IMR-90 (cell line): Measurements from ENCODE around the gene ATP6V1F. TPM values are rescaled to one million over a fixed set of nuclear protein-coding genes. Genes with fewer than 3 reads are reported as not detected.

Source experiments
- ATAC-seq: fragments of 200-7000 bp; cut with Tn5 transposase; 2 replicates; pipeline ENCODE4 v1.9.1; 2020; ENCODE audit warnings: low read depth, mild to moderate bottlenecking, moderate library complexity
- BruUV-seq: library from RNA; stranded (reverse); fragments of 400-500 nt; replicated peaks from 2 replicates; lab custom pipeline; 2021; lab: Mats Ljungman, UMichigan
- CTCF ChIA-PET: fragments of 300-600 bp; formaldehyde crosslinking; extraction: SDS; loops from one replicate; lab custom pipeline; 2021; ENCODE audit warnings: antibody characterized with exemption; lab: Yijun Ruan, JAX
- POLR2A ChIA-PET: fragments of 300-600 bp; sonication (Branson Sonifier 250); formaldehyde crosslinking; loops from one replicate; lab custom pipeline; 2022; ENCODE audit warnings: antibody characterized with exemption; ENCODE audit not compliant: unreplicated experiment; lab: Charles Lee
- DNase-seq: peaks from one replicate; pipeline ENCODE4 v3.0.0; 2013
- H2AFZ ChIP-seq: replicated peaks from 2 replicates; pipeline ENCODE3; 2013; ENCODE audit warnings: low read length, mild to moderate bottlenecking; ENCODE audit not compliant: poor library complexity
- H2AK5ac ChIP-seq: 2 replicates; pipeline ENCODE4 v1.6.1; 2013; ENCODE audit warnings: low read depth, low read length, inconsistent platforms
- H2AK9ac ChIP-seq: replicated peaks from 2 replicates; pipeline ENCODE3; 2013; ENCODE audit warnings: mild to moderate bottlenecking, low read depth, low read length, moderate library complexity; ENCODE audit not compliant: poor library complexity
- H2BK120ac ChIP-seq: 2 replicates; pipeline ENCODE4 v1.6.1; 2013; ENCODE audit warnings: low read depth, low read length, inconsistent platforms
- H2BK15ac ChIP-seq: 3 replicates; pipeline ENCODE4 v1.6.1; 2013; ENCODE audit warnings: low read depth, low read length, inconsistent platforms
- H2BK20ac ChIP-seq: 2 replicates; pipeline ENCODE4 v1.6.1; 2013; ENCODE audit warnings: low read depth, mild to moderate bottlenecking, inconsistent platforms, low read length, moderate library complexity
- H2BK5ac ChIP-seq: 2 replicates; pipeline ENCODE4 v1.6.1; 2013; ENCODE audit warnings: mild to moderate bottlenecking, low read depth, low read length, inconsistent platforms; ENCODE audit not compliant: poor library complexity, severe bottlenecking
- H3K14ac ChIP-seq: replicated peaks from 2 replicates; pipeline ENCODE4 v1.6.1; 2013; ENCODE audit warnings: low read depth, low read length, inconsistent platforms
- H3K18ac ChIP-seq: 2 replicates; pipeline ENCODE4 v1.6.1; 2013; ENCODE audit warnings: low read depth, low read length, control low read depth
- H3K23ac ChIP-seq: 2 replicates; pipeline ENCODE4 v1.6.1; 2013; ENCODE audit warnings: low read depth, low read length, inconsistent platforms
- H3K27ac ChIP-seq: 2 replicates; pipeline ENCODE4 v1.5.1; 2013; ENCODE audit warnings: mild to moderate bottlenecking, control low read depth, low read length; ENCODE audit not compliant: insufficient read depth
- H3K27me3 ChIP-seq: 2 replicates; pipeline ENCODE4 v1.6.1; 2013; ENCODE audit warnings: low read length; ENCODE audit not compliant: control insufficient read depth, insufficient read depth
- H3K36me3 ChIP-seq: 2 replicates; pipeline ENCODE4 v1.6.1; 2013; ENCODE audit warnings: low read length, mixed read lengths; ENCODE audit not compliant: control insufficient read depth, insufficient read depth
- H3K4ac ChIP-seq: 2 replicates; pipeline ENCODE4 v1.6.1; 2013; ENCODE audit warnings: low read depth, low read length, inconsistent platforms
- H3K4me1 ChIP-seq: 2 replicates; pipeline ENCODE4 v1.6.1; 2013; ENCODE audit warnings: low read length, mixed read lengths; ENCODE audit not compliant: control insufficient read depth, insufficient read depth
- H3K4me2 ChIP-seq: 2 replicates; pipeline ENCODE4 v1.6.1; 2013; ENCODE audit warnings: low read depth, mild to moderate bottlenecking, control low read depth, low read length, moderate library complexity
- H3K4me3 ChIP-seq: 2 replicates; pipeline ENCODE4 v1.5.1; 2013; ENCODE audit warnings: low read depth, mild to moderate bottlenecking, control low read depth, low read length, moderate library complexity; ENCODE audit not compliant: insufficient read depth
- H3K56ac ChIP-seq: 2 replicates; pipeline ENCODE4 v1.6.1; 2013; ENCODE audit warnings: low read length, inconsistent platforms; ENCODE audit not compliant: insufficient read depth; ENCODE audit errors: extremely low read depth
- H3K79me1 ChIP-seq, 2 experiments: 2 replicates each; pipeline ENCODE4 v1.6.1; 2013; ENCODE audit warnings: low read length in 2 of 2, inconsistent platforms in 1 of 2, low read depth in 1 of 2
- H3K9ac ChIP-seq: 2 replicates; pipeline ENCODE4 v1.6.1; 2013; ENCODE audit warnings: low read depth, low read length, control low read depth
- H3K9me1 ChIP-seq: 2 replicates; pipeline ENCODE4 v1.6.1; 2013; ENCODE audit warnings: low read length, inconsistent platforms; ENCODE audit not compliant: insufficient read depth
- H3K9me3 ChIP-seq: 2 replicates; pipeline ENCODE4 v1.6.1; 2013; ENCODE audit warnings: low read length; ENCODE audit not compliant: control insufficient read depth, insufficient read depth
- H4K20me1 ChIP-seq: 2 replicates; pipeline ENCODE4 v1.6.1; 2013; ENCODE audit warnings: low read length, inconsistent platforms; ENCODE audit not compliant: insufficient read depth
- H4K5ac ChIP-seq: 2 replicates; pipeline ENCODE4 v1.6.1; 2013; ENCODE audit warnings: mild to moderate bottlenecking, low read depth, low read length, control low read depth
- H4K8ac ChIP-seq, 2 experiments: 2 replicates each; pipeline ENCODE4 v1.6.1; 2013; ENCODE audit warnings: low read depth in 2 of 2, low read length in 2 of 2, control low read depth in 1 of 2, inconsistent platforms in 1 of 2
- H4K91ac ChIP-seq: 2 replicates; pipeline ENCODE4 v1.6.1; 2013; ENCODE audit warnings: low read depth, low read length, inconsistent platforms; ENCODE audit not compliant: insufficient read depth
- BHLHE40 ChIP-seq: fragments of 150-350 bp; IDR thresholded peaks from 2 replicates; pipeline ENCODE4 v1.6.1; 2016; ENCODE audit warnings: mild to moderate bottlenecking, low read depth, low read length
- CEBPB ChIP-seq: IDR thresholded peaks from 2 replicates; pipeline ENCODE4 v1.6.1; 2012; ENCODE audit warnings: low read depth, low read length, improper control_type of control experiment
- CHD1 ChIP-seq: IDR thresholded peaks from 2 replicates; pipeline ENCODE4 v1.6.1; 2012; ENCODE audit warnings: low read depth, low read length, improper control_type of control experiment
- ELK1 ChIP-seq: fragments of 150-350 bp; IDR thresholded peaks from 2 replicates; pipeline ENCODE4 v1.6.1; 2016; ENCODE audit warnings: low read depth, mild to moderate bottlenecking, low read length, moderate library complexity, borderline replicate concordance
- FOS ChIP-seq: fragments of 150-350 bp; IDR thresholded peaks from 2 replicates; pipeline ENCODE4 v1.6.1; 2016; ENCODE audit warnings: low read depth, low read length
- MAFK ChIP-seq: IDR thresholded peaks from 2 replicates; pipeline ENCODE4 v1.6.1; 2012; ENCODE audit warnings: low read depth, low read length, improper control_type of control experiment
- MAZ ChIP-seq: IDR thresholded peaks from 2 replicates; pipeline ENCODE4 v1.6.1; 2012; ENCODE audit warnings: low read depth, mild to moderate bottlenecking, low read length, improper control_type of control experiment, moderate library complexity, borderline replicate concordance
- MXI1 ChIP-seq: IDR thresholded peaks from 2 replicates; pipeline ENCODE4 v1.6.1; 2012; ENCODE audit warnings: low read depth, mild to moderate bottlenecking, low read length, moderate library complexity, borderline replicate concordance
- NFE2L2 ChIP-seq: fragments of 150-350 bp; IDR thresholded peaks from 2 replicates; pipeline ENCODE4 v1.6.1; 2016; ENCODE audit warnings: low read depth, mild to moderate bottlenecking, low read length
- POLR2A ChIP-seq: IDR thresholded peaks from 2 replicates; pipeline ENCODE4 v1.6.1; 2012; ENCODE audit warnings: mild to moderate bottlenecking, low read depth, low read length
- RAD21 ChIP-seq: IDR thresholded peaks from 2 replicates; pipeline ENCODE4 v1.6.1; 2012; ENCODE audit warnings: low read length, improper control_type of control experiment
- RCOR1 ChIP-seq: IDR thresholded peaks from 2 replicates; pipeline ENCODE4 v1.6.1; 2012; ENCODE audit warnings: mild to moderate bottlenecking, low read length, improper control_type of control experiment; ENCODE audit not compliant: insufficient replicate concordance
- RFX5 ChIP-seq: IDR thresholded peaks from 2 replicates; pipeline ENCODE4 v1.8.0; 2012; ENCODE audit warnings: low read depth, mild to moderate bottlenecking, low read length, moderate library complexity
- SMC3 ChIP-seq: fragments of 150-350 bp; IDR thresholded peaks from 2 replicates; pipeline ENCODE4 v1.6.1; 2016; ENCODE audit warnings: low read depth, mild to moderate bottlenecking, antibody characterized with exemption, low read length, moderate library complexity
- USF2 ChIP-seq: fragments of 150-350 bp; IDR thresholded peaks from 2 replicates; pipeline ENCODE4 v1.6.1; 2017; ENCODE audit warnings: mild to moderate bottlenecking, antibody characterized with exemption, low read length, low read depth
- WGBS, 2 experiments: methylation state at CpG; one replicate each; pipeline versions ENCODE4 v1.1.5 to v1.1.7; 2013; ENCODE audit warnings: missing lambda C conversion rate in 2 of 2; ENCODE audit not compliant: insufficient read length in 1 of 2; ENCODE audit errors: extremely low coverage in 2 of 2; 5-methylcytosine and 5-hydroxymethylcytosine counted together
- dilution Hi-C: fragments of 300-500 bp; cut with HindIII; formaldehyde crosslinking; loops from one replicate; pipeline ENCODE4 v1.14.3; 2018; ENCODE audit warnings: low sequenced_read_pairs; ENCODE audit not compliant: unreplicated experiment
- in situ Hi-C: fragments of 300-500 bp; cut with MboI; formaldehyde crosslinking; loops from 3 replicates; pipeline ENCODE4 v1.14.3; 2019; ENCODE audit warnings: low sequenced_read_pairs, inconsistent platforms, mixed read lengths
- intact Hi-C: fragments of 100-400 bp; cut with micrococcal nuclease; formaldehyde crosslinking; loops from 2 replicates; pipeline ENCODE4 v1.10.0; 2022
- polyA plus RNA-seq, 3 experiments: library from polyadenylated mRNA; depleted of rRNA; stranded (reverse); fragments of >200 nt; gene quantifications; 2 replicates each; pipeline ENCODE4 v1.2.3, GENCODE V29; 2012; ENCODE audit warnings: low replicate concordance in 1 of 3
- total RNA-seq: library from RNA; depleted of rRNA; stranded (reverse); fragments of >200 nt; gene quantifications from 2 replicates; pipeline ENCODE4 v1.2.3, GENCODE V29; 2012

The ATP6V1F gene
- total and polyA plus RNA-seq, 2 of the 4 experiments (the other 2 are of a cell fraction): 104 to 321 TPM

GRCh38 chr7:128879939-128880746, 17.5 kb downstream of the ATP6V1F start:
- Histone ChIP-seq H3K9me3 (no peaks in the 10 kb centered on the region), H4K8ac (no peak overlapping the region), H3K9ac (no peak overlapping the region), H2AFZ (peak overlapping the region; percentile 78), H3K27me3 (peaks cover 10% of the 10 kb centered on the region; the same call in 1 of the 2 replicates), H2BK20ac (no peak overlapping the region), H3K4me1 (no peaks in the 10 kb centered on the region), H3K14ac (no peak overlapping the region), H2BK15ac (no peak overlapping the region), H3K23ac (no peak overlapping the region), H3K4ac (no peak overlapping the region), H3K9me1 (no peaks in the 10 kb centered on the region), H3K79me1 (no peaks in the 10 kb centered on the region), H3K56ac (no peak overlapping the region), H4K20me1 (no peaks in the 10 kb centered on the region), H3K4me2 (no peak overlapping the region), H2BK120ac (no peak overlapping the region), H2AK9ac (no peak overlapping the region), H2BK5ac (no peak overlapping the region), H2AK5ac (no peak overlapping the region), H4K5ac (no peak overlapping the region), H3K18ac (no peak overlapping the region), H3K4me3 (no peak overlapping the region), H3K27ac (no peak overlapping the region), H3K36me3 (no peaks in the 10 kb centered on the region), H4K91ac (no peak overlapping the region)
- BruUV-seq: no TSS peak
- in situ Hi-C loops (loop anchor here (5.0 to 25.0 kb wide), 2 partner anchors 273 to 418 kb away; partner anchors contain the start of gene HILPDA), dilution Hi-C loops (no loop called here), intact Hi-C loops (loop anchor here (5.0 kb wide), 3 partner anchors 268 to 453 kb away; partner anchors contain the start of gene METTL2B)
- POLR2A ChIA-PET: no interaction called here
- ATAC-seq: peak; percentile 95
- CTCF ChIA-PET: interaction anchor here (0.6 to 1.0 kb wide), 2 partner anchors 9 to 17 kb away, joined by 3 to 4 read pairs; partner anchors contain the start of gene ATP6V1F
- DNase-seq: peak; percentile 58
- WGBS, 2 experiments: 57% methylated on average over 10 of the region's 31 CpGs; no CpG with 5 or more reads in 1 of the 2 experiments
- TF ChIP-seq SMC3: peak; percentile 78
- peak; percentile 37; the same call in 1 of the 2 replicates for TF ChIP-seq POLR2A
- TF ChIP-seq MAZ: 0 out of 2 replicates have a peak, but pooled peaks have one; percentile 42
- TF ChIP-seq CEBPB: no peak
- TF ChIP-seq CHD1: no peak
- no peak for TF ChIP-seq BHLHE40
- TF ChIP-seq RFX5: no peak
- TF ChIP-seq USF2: no peak
- TF ChIP-seq MXI1: no peak
- TF ChIP-seq RCOR1: no peak
- no peak for TF ChIP-seq ELK1
- TF ChIP-seq RAD21: peak; percentile 96
- TF ChIP-seq FOS: no peak
- no peak for TF ChIP-seq NFE2L2
- TF ChIP-seq MAFK: no peak
